HEK293 (cell line): ENCODE results near the gene MOSMO.

Experiments used
- CTCF ChIP-seq: fragments of 450-650 bp; formaldehyde crosslinking; IDR thresholded peaks from 2 replicates; pipeline ENCODE4 v1.5.1; 2016; ENCODE audit warnings: missing biosample characterization, missing genetic modification characterization
- KLF10 ChIP-seq: fragments of 450-650 bp; IDR thresholded peaks from 2 replicates; pipeline ENCODE4 v1.5.1; 2018; ENCODE audit warnings: missing biosample characterization, mild to moderate bottlenecking, missing genetic modification characterization
- KLF9 ChIP-seq: fragments of 450-650 bp; formaldehyde crosslinking; IDR thresholded peaks from 2 replicates; pipeline ENCODE4 v1.5.1; 2016; ENCODE audit warnings: missing biosample characterization, missing genetic modification characterization, low read depth
- OSR2 ChIP-seq: fragments of 450-650 bp; formaldehyde crosslinking; IDR thresholded peaks from 2 replicates; pipeline ENCODE4 v1.5.1; 2016; ENCODE audit warnings: missing biosample characterization, missing genetic modification characterization
- PBX3 ChIP-seq: sonication (generic); formaldehyde crosslinking; IDR thresholded peaks from 2 replicates; pipeline ENCODE4 v1.8.1; 2022; ENCODE audit warnings: mild to moderate bottlenecking, moderate library complexity, missing genetic modification reagents
- TSHZ1 ChIP-seq: fragments of 450-650 bp; formaldehyde crosslinking; IDR thresholded peaks from 2 replicates; pipeline ENCODE4 v1.5.1; 2016; ENCODE audit warnings: missing biosample characterization, missing genetic modification characterization, borderline replicate concordance
- ZFP3 ChIP-seq: fragments of 450-650 bp; formaldehyde crosslinking; IDR thresholded peaks from 2 replicates; pipeline ENCODE4 v1.5.1; 2016; ENCODE audit warnings: low read depth, missing biosample characterization, missing genetic modification characterization
- ZNF132 ChIP-seq: fragments of 450-650 bp; formaldehyde crosslinking; IDR thresholded peaks from 2 replicates; pipeline ENCODE4 v1.5.1; 2017; ENCODE audit warnings: missing biosample characterization, missing genetic modification characterization, borderline replicate concordance
- ZNF133 ChIP-seq: fragments of 450-650 bp; formaldehyde crosslinking; IDR thresholded peaks from 2 replicates; pipeline ENCODE4 v1.5.1; 2016; ENCODE audit warnings: missing biosample characterization, missing genetic modification characterization
- ZNF335 ChIP-seq: fragments of 450-650 bp; formaldehyde crosslinking; conservative IDR thresholded peaks from 2 replicates; pipeline ENCODE4 v1.5.1; 2016; ENCODE audit warnings: missing biosample characterization, missing genetic modification characterization
- ZNF549 ChIP-seq: fragments of 450-650 bp; IDR thresholded peaks from 2 replicates; pipeline ENCODE4 v1.5.1; 2018; ENCODE audit warnings: missing biosample characterization, missing genetic modification characterization, mild to moderate bottlenecking, inconsistent platforms, moderate library complexity
- ZNF623 ChIP-seq: fragments of 450-650 bp; formaldehyde crosslinking; IDR thresholded peaks from 2 replicates; pipeline ENCODE4 v1.5.1; 2016; ENCODE audit warnings: missing biosample characterization, missing genetic modification characterization
- ZNF747 ChIP-seq: fragments of 450-650 bp; formaldehyde crosslinking; IDR thresholded peaks from 2 replicates; pipeline ENCODE4 v1.5.1; 2016; ENCODE audit warnings: missing biosample characterization, missing genetic modification characterization
- TF ChIP-seq, protein P1 (sequence below): fragments of 450-650 bp; formaldehyde crosslinking; IDR thresholded peaks from 2 replicates; pipeline ENCODE4 v1.5.1; 2016; ENCODE audit warnings: missing biosample characterization, missing genetic modification characterization

DNA sequence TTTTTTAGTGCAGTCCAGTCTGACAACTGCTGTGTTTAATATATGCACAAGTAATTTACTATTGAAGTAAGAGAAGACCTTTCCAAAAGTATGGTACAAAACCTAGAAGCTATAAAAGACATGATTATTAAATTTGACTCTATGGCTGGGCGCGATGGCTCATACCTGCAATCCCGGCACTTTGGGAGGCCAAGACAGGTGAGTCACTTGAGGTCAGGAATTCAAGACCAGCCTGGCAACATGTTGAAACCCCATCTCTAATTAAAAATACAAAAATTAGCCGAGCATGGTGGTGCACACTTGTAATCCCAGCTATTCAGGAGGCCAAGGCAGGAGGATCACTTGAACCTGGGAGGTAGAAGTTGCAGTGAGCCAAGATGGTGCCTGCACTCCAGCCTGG lies 43.1 kb downstream of the MOSMO start:
- TF ChIP-seq ZFP3 (no peak), TSHZ1 (tag by site-specific recombination) (no peak), ZNF623 (no peak), CTCF (no peak), KLF10 (tag by site-specific recombination) (no peak), ZNF132 (tag by site-specific recombination) (no peak), ZNF549 (tag by site-specific recombination) (no peak), PBX3 (CRISPR knock-in tag) (no peak), ZNF747 (tag by site-specific recombination) (no peak), KLF9 (tag by site-specific recombination) (no peak), ZNF133 (no peak), ZNF335 (no peak), OSR2 (tag by site-specific recombination) (no peak)
- TF ChIP-seq, protein P1, sequence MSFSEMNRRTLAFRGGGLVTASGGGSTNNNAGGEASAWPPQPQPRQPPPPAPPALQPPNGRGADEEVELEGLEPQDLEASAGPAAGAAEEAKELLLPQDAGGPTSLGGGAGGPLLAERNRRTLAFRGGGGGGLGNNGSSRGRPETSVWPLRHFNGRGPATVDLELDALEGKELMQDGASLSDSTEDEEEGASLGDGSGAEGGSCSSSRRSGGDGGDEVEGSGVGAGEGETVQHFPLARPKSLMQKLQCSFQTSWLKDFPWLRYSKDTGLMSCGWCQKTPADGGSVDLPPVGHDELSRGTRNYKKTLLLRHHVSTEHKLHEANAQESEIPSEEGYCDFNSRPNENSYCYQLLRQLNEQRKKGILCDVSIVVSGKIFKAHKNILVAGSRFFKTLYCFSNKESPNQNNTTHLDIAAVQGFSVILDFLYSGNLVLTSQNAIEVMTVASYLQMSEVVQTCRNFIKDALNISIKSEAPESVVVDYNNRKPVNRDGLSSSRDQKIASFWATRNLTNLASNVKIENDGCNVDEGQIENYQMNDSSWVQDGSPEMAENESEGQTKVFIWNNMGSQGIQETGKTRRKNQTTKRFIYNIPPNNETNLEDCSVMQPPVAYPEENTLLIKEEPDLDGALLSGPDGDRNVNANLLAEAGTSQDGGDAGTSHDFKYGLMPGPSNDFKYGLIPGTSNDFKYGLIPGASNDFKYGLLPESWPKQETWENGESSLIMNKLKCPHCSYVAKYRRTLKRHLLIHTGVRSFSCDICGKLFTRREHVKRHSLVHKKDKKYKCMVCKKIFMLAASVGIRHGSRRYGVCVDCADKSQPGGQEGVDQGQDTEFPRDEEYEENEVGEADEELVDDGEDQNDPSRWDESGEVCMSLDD (tag by site-specific recombination), result no peak
